ENCODE data around the gene TSKU. TPM values are rescaled to one million over a fixed set of nuclear protein-coding genes. Genes with fewer than 3 reads are reported as not detected.

TSKU gene
- total and polyA plus RNA-seq, 9 of the 15 experiments (the other 6 are each of a cell fraction or from before 2014, with no cell fraction given): 0.60 to 11.9 (median 8.4) TPM

DNA sequence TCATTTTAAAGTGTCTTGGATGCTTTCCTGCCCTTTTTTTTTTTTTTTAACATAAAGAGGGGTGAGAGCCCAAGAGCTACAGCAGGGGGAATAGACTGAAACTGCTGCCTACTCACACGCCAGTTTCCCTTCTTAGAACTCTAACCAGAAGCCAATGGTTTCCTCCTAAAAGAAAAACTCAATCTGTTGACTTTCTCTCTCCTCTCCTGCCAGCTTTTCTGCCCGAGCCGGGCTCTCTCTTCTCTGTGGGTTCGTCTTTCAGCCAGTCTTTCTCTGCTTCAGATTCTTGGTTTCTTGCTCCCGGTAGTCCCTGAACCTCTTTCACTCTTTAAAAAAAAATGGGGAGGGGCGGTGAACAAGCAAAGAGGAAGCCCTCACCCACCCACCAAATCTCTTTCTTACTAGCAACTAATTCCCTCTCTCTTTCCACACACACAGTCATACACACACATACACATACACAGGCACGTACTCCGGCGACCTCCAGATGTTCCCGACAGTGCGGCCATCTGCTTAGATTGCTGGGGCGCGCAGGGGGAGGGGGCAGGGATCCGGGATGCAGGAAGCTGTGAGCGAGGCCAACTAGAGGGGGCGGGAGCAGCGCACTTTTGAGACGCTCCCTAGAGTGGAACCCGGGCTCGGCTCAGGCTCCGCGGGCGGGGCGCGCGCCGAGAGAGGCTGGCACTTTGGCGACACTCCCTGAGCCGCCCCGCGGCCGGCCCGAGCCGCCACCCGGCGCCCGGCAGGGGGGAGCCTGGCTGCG lies 444 bp upstream of the TSKU start (continued):
- TF ChIP-seq ZBTB8A (IDR thresholded peaks at IDR 0.05; ENCODE audit: partially characterized antibody) (no peak), BACH1 (tag; IDR thresholded peaks at IDR 0.05) (no peak), MEF2D (tag; conservative IDR thresholded peaks at IDR 0.05; ENCODE audit: low read depth) (no peak), MTA2 (IDR thresholded peaks at IDR 0.05; ENCODE audit: low read depth) (peak; percentile 34; the same call in 1 of the 2 replicates), SIN3B (IDR thresholded peaks at IDR 0.05; ENCODE audit: low read depth) (no peak), FOXA1 (IDR thresholded peaks at IDR 0.05; ENCODE audit: borderline replicate concordance) (no peak), CHD1 (IDR thresholded peaks at IDR 0.05; ENCODE audit: low read length) (no peak), ZFP36 (IDR thresholded peaks at IDR 0.05; ENCODE audit: low read depth, low read length, partially characterized antibody) (no peak), RCOR1 (IDR thresholded peaks at IDR 0.05; ENCODE audit: borderline replicate concordance in 1 of 2, low read depth in 2 of 2, low read length in 2 of 2) (peak in 1 of 2 experiments; percentile 83; a peak in 2 of 4 replicates), BDP1 (IDR thresholded peaks at IDR 0.05; ENCODE audit: insufficient read depth, insufficient read length) (no peak), MGA (IDR thresholded peaks at IDR 0.05) (no peak; the same call in 1 of the 2 replicates), ZNF384 (IDR thresholded peaks at IDR 0.05; ENCODE audit: low read depth, low read length) (peak; percentile 63), ZNF197 (CRISPR knock-in tag; IDR thresholded peaks at IDR 0.05; ENCODE audit: low read depth) (no peak), KDM2B (CRISPR knock-in tag; IDR thresholded peaks at IDR 0.05) (0 out of 2 replicates have a peak, but pooled peaks have one; percentile 47), STAT5A (IDR thresholded peaks at IDR 0.05; ENCODE audit: borderline replicate concordance, low read length) (peak; percentile 12; the same call in 1 of the 2 replicates), FOXK2 (conservative IDR thresholded peaks at IDR 0.05 in 1 of 2, IDR thresholded peaks at IDR 0.05 in 1 of 2; ENCODE audit: low read depth in 2 of 2) (peak in 1 of 2 experiments; percentile 74; a peak in 2 of 4 replicates), ZNF75A (CRISPR knock-in tag; IDR thresholded peaks at IDR 0.05) (no peak), ZNF217 (CRISPR knock-in tag; IDR thresholded peaks at IDR 0.05) (no peak)

Measured in K562 (cell line).